ENCODE results near the gene C4orf54. TPM values are rescaled to one million over a fixed set of nuclear protein-coding genes. Genes with fewer than 3 reads are reported as not detected.
A peak's percentile ranks its signal among the peaks of the same experiment; 100 is the strongest.

Gene C4orf54
- total RNA-seq, 4 donors from 2014 or later, result 30.6 to 68.3 (median 43.6) TPM

GRCh38 chr4:99622341-99622740 lies 35.3 kb downstream of the C4orf54 start:
- DNase-seq (no peak), ATAC-seq (peak in 1 of 2 donors; percentile 38)
- no peaks in the 10 kb centered on the region for H3K27me3 ChIP-seq
- H3K4me3 ChIP-seq, result no peak overlapping the region
- H3K9me3 ChIP-seq, result no peaks in the 10 kb centered on the region
- H3K36me3 ChIP-seq, result no peaks in the 10 kb centered on the region
- in situ Hi-C loops (cut with MboI; ENCODE audit: low sequenced_read_pairs in 4 of 4) (no loop called here), intact Hi-C loops (cut with DNase I; ENCODE audit: low total_unique reads) (no loop called here)
- peaks cover 3 to 11% of the 10 kb centered on the region in 2 donors for H3K4me1 ChIP-seq
- H3K27ac ChIP-seq, result peak overlapping the region in 1 of 4 donors; percentile 31
- TF ChIP-seq POLR2A (IDR thresholded peaks at IDR 0.05) (no peak), CTCF (IDR thresholded peaks at IDR 0.05 in 4 of 5, conservative IDR thresholded peaks at IDR 0.05 in 1 of 5) (no peak)

GRCh38 chr4:99617374-99617773 lies 40.3 kb downstream of the C4orf54 start:
- H3K4me3 ChIP-seq, result no peak overlapping the region
- no peaks in the 10 kb centered on the region for H3K36me3 ChIP-seq
- H3K9me3 ChIP-seq, result no peaks in the 10 kb centered on the region
- H3K4me1 ChIP-seq, result peaks cover 16 to 37% of the 10 kb centered on the region in 2 donors
- in situ Hi-C loops (cut with MboI; ENCODE audit: low sequenced_read_pairs in 4 of 4), result no loop called here
- TF ChIP-seq POLR2A (IDR thresholded peaks at IDR 0.05), result no peak
- TF ChIP-seq CTCF (IDR thresholded peaks at IDR 0.05 in 4 of 5, conservative IDR thresholded peaks at IDR 0.05 in 1 of 5), result no peak
- H3K27ac ChIP-seq, result no peak overlapping the region
- no peak for DNase-seq
- ATAC-seq, result no peak
- H3K27me3 ChIP-seq, result no peaks in the 10 kb centered on the region
- intact Hi-C loops (cut with DNase I; ENCODE audit: low total_unique reads), result loop anchor here (5.0 kb wide), 1 partner anchor 190 kb away; no protein-coding TSS in a partner anchor

- peak; percentile 8 to 35 for DNase-seq
- Histone ChIP-seq H3K4me3 (no peak overlapping the region), H3K9me3 (no peaks in the 10 kb centered on the region), H3K4me1 (peaks cover 33 to 43% of the 10 kb centered on the region in 2 donors), H3K36me3 (no peaks in the 10 kb centered on the region), H3K27ac (peak overlapping the region in 2 of 4 donors; percentile 48 to 64), H3K27me3 (no peaks in the 10 kb centered on the region)
- TF ChIP-seq POLR2A (IDR thresholded peaks at IDR 0.05) (no peak), CTCF (IDR thresholded peaks at IDR 0.05 in 4 of 5, conservative IDR thresholded peaks at IDR 0.05 in 1 of 5) (peak in 1 of 5 experiments; percentile 37)
- in situ Hi-C loops (cut with MboI; ENCODE audit: low sequenced_read_pairs in 4 of 4), result no loop called here
- peak; percentile 62 to 79 for ATAC-seq
- intact Hi-C loops (cut with DNase I; ENCODE audit: low total_unique reads), result loop anchor here (5.0 kb wide), 1 partner anchor 192 kb away; no protein-coding TSS in a partner anchor
These were observed 42.3 kb downstream of the C4orf54 start for GRCh38 chr4:99615170-99615820.

- ATAC-seq (no peak), DNase-seq (no peak)
- H3K4me1 ChIP-seq, result peaks cover 33 to 43% of the 10 kb centered on the region in 2 donors
- peak overlapping the region in 2 of 4 donors; percentile 48 to 64 for H3K27ac ChIP-seq
- no peak for TF ChIP-seq POLR2A (IDR thresholded peaks at IDR 0.05)
- TF ChIP-seq CTCF (IDR thresholded peaks at IDR 0.05 in 4 of 5, conservative IDR thresholded peaks at IDR 0.05 in 1 of 5), result no peak
- no peaks in the 10 kb centered on the region for H3K36me3 ChIP-seq
- intact Hi-C loops (cut with DNase I; ENCODE audit: low total_unique reads) (loop anchor here (5.0 kb wide), 1 partner anchor 52 kb away; the partner anchor contains the start of gene TRMT10A), in situ Hi-C loops (cut with MboI; ENCODE audit: low sequenced_read_pairs in 4 of 4) (no loop called here)
- no peaks in the 10 kb centered on the region for H3K9me3 ChIP-seq
- no peaks in the 10 kb centered on the region for H3K27me3 ChIP-seq
- H3K4me3 ChIP-seq, result no peak overlapping the region
These were observed 43.1 kb downstream of the C4orf54 start for GRCh38 chr4:99614491-99614890.
